ENCODE measurements around the gene TMEM272. TPM values are rescaled to one million over a fixed set of nuclear protein-coding genes. Genes with fewer than 3 reads are reported as not detected.

Gene TMEM272
- total RNA-seq, 4 donors from 2014 or later: not detected

DNA sequence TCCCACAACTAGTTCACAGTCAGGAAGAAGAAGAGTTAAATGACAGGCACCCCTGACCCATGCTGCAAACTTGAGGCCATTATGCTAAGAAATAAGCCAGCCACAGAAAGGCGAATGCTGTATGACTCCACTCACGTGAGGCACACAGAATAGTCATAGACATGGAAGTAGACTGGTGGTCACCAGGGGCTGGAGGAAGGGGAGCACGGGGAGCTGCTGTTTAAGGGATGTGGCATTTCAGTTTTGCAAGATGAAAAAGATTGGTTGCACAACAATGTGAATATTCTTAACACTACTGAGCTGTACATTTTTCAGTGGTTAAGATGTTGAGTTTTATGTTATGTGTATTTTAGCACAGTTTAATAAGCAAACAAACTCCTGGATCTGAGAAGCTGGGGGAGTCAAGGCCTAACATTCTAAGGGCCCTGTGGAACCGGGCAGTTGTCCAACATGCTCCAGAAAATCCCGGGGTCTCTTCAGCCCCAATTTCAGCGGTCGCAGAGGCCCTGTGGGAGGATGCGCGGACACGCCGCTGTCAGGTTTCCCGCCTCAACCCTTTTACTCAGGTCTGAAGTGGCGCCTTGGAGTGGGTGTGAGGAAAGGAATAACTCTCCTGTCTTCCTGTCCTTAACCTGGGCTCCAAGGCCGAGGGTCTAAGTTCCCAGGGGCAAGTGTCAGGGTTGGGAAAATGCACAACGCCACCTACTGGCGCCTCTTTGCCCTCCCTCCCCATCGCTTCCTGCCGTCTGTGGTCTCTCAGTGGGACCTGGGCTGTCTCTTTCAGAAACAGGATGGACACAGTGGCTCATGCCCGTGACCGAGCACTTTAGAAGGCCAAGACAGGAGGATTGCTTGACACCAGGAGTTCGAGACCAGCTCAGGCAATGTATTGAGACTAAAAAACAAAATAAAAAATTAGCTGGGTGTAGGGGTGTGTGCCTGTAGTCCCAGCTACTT, 4.4 kb upstream of the TMEM272 start:
- 61 to 62% methylated on average over 3 to 21 of the region's 21 CpGs for WGBS, 2 donors (ENCODE audit: low coverage in 1 of 2)
- in situ Hi-C loops (cut with MboI; ENCODE audit: low pct_ligation_motif_present in 1 of 4, low pct_unique_long_range_greater_than_20kb in 1 of 4, low sequenced_read_pairs in 3 of 4): no loop called here

DNA sequence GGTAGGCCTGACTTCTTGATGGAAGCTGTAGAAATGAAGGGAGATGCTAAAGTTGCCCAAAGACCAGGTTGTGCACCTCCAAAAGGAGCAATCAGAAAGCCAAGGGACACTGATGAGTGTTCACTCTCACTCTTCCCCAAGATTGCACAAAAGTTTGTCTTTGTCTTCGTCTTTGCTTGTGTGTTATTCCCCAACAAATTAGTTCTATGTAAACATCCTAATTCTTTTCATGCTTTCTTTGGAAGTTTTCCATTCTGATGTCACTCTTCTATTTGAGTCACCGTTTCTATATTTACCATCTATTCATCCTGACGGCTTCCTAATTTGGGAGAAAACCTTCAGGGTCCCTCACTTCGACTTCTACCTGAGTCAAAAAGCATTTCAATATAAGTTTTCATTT, 3.7 kb upstream of the TMEM272 start:
- Histone ChIP-seq H3K36me3 (no peaks in the 10 kb centered on the region), H3K9me3 (no peaks in the 10 kb centered on the region), H3K4me3 (no peak overlapping the region), H3K27ac (no peak overlapping the region), H3K4me1 (peaks cover 0 to 3% (median 0%) of the 10 kb centered on the region in 4 donors), H3K27me3 (no peaks in the 10 kb centered on the region)
- intact Hi-C loops (cut with DNase I; ENCODE audit: low total_unique reads): no loop called here
- DNase-seq: no peak
- whole genome bisulfite sequencing, 2 donors (ENCODE audit: low coverage in 1 of 2): 61 to 67% methylated on average over 4 of the region's 4 CpGs
- in situ Hi-C loops (cut with MboI; ENCODE audit: low pct_ligation_motif_present in 1 of 4, low pct_unique_long_range_greater_than_20kb in 1 of 4, low sequenced_read_pairs in 3 of 4): no loop called here
- TF ChIP-seq, protein P1, sequence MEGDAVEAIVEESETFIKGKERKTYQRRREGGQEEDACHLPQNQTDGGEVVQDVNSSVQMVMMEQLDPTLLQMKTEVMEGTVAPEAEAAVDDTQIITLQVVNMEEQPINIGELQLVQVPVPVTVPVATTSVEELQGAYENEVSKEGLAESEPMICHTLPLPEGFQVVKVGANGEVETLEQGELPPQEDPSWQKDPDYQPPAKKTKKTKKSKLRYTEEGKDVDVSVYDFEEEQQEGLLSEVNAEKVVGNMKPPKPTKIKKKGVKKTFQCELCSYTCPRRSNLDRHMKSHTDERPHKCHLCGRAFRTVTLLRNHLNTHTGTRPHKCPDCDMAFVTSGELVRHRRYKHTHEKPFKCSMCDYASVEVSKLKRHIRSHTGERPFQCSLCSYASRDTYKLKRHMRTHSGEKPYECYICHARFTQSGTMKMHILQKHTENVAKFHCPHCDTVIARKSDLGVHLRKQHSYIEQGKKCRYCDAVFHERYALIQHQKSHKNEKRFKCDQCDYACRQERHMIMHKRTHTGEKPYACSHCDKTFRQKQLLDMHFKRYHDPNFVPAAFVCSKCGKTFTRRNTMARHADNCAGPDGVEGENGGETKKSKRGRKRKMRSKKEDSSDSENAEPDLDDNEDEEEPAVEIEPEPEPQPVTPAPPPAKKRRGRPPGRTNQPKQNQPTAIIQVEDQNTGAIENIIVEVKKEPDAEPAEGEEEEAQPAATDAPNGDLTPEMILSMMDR (IDR thresholded peaks at IDR 0.05): no peak
- TF ChIP-seq POLR2AphosphoS5 (IDR thresholded peaks at IDR 0.05) (no peak), POLR2A (IDR thresholded peaks at IDR 0.05) (no peak), EP300 (IDR thresholded peaks at IDR 0.05; ENCODE audit: low read depth) (no peak)

More for the DNA sequence above, 4.4 kb upstream of the TMEM272 start:
- Histone ChIP-seq H3K4me1 (peaks cover 0 to 3% (median 0%) of the 10 kb centered on the region in 4 donors), H3K36me3 (no peaks in the 10 kb centered on the region), H3K9me3 (no peaks in the 10 kb centered on the region), H3K27me3 (no peaks in the 10 kb centered on the region), H3K27ac (no peak overlapping the region), H3K4me3 (no peak overlapping the region)
- no peak for DNase-seq
- intact Hi-C loops (cut with DNase I; ENCODE audit: low total_unique reads): no loop called here
- TF ChIP-seq EP300 (IDR thresholded peaks at IDR 0.05; ENCODE audit: low read depth): no peak
- TF ChIP-seq, protein P1 (IDR thresholded peaks at IDR 0.05): peak; percentile 16 to 35 (median 24)
- TF ChIP-seq POLR2AphosphoS5 (IDR thresholded peaks at IDR 0.05): no peak
- TF ChIP-seq POLR2A (IDR thresholded peaks at IDR 0.05): no peak

DNA sequence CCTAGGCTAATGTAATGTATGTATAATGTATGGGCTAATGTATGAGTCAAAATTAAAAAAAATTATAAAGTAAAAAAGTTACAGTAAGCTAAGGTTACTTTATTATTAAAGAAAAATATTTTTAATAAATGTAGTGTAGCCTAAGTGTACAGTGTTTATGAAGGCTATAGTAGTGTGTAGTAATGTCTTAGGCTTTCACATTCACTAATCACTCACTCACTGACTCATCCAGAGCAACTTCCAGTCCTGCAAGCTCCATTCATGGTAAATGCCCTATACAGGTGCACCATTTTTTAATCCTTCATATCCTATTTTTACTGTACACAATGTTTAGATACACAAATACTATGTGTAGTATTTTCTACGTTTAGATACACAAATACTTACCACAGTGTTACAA, 1.8 kb upstream of the TMEM272 start:
- Histone ChIP-seq H3K27me3 (no peaks in the 10 kb centered on the region), H3K4me3 (no peak overlapping the region), H3K27ac (no peak overlapping the region), H3K9me3 (no peaks in the 10 kb centered on the region), H3K4me1 (peaks cover 0 to 3% (median 0%) of the 10 kb centered on the region in 4 donors), H3K36me3 (no peaks in the 10 kb centered on the region)
- intact Hi-C loops (cut with DNase I; ENCODE audit: low total_unique reads): no loop called here
- DNase-seq: no peak
- in situ Hi-C loops (cut with MboI; ENCODE audit: low pct_ligation_motif_present in 1 of 4, low pct_unique_long_range_greater_than_20kb in 1 of 4, low sequenced_read_pairs in 3 of 4): no loop called here
- TF ChIP-seq POLR2A (IDR thresholded peaks at IDR 0.05) (no peak), POLR2AphosphoS5 (IDR thresholded peaks at IDR 0.05) (no peak), EP300 (IDR thresholded peaks at IDR 0.05; ENCODE audit: low read depth) (no peak)
- TF ChIP-seq, protein P1 (IDR thresholded peaks at IDR 0.05): no peak
- 57 to 72% methylated on average over 1 of the region's 1 CpG for WGBS, 2 donors (ENCODE audit: low coverage in 1 of 2)

DNA sequence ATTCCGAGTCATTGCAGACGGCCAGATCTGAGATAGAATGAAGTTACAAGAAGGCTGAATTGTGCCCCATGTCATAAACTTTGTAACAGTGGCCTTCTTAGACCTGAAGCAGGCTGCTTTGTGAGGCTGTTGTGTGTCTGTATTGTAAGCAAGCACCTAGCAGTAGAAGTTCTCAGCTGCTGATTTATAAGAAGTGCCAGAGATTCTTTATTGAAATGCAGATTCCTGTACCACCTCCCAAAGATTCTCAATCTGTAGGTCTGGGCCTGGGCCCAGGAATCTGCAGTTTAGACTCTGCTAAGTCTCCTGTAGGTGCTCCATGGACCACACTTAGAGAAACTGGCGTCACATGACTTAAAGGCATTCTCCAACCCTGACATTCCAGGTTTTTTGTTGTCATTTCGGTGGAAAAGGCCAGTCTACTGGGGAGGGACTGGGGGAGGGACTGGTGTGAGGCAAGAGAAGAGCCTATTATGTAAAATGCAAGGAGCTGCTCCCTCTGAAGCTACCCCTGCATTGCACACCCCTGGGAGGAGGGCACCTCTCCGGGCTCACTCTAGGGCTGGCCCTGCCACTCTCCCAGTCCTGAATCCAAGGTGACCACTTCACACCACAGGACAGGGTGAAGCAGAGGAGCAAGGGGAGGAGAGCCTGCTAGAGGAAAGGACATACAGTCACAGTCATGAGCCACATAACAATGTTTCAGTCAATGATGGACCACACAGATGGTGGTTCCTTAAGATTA, 769 bp upstream of the TMEM272 start:
- Histone ChIP-seq H3K27ac (no peak overlapping the region), H3K27me3 (no peaks in the 10 kb centered on the region), H3K4me1 (peaks cover 0 to 3% (median 0%) of the 10 kb centered on the region in 4 donors), H3K36me3 (no peaks in the 10 kb centered on the region), H3K9me3 (no peaks in the 10 kb centered on the region), H3K4me3 (no peak overlapping the region)
- intact Hi-C loops (cut with DNase I; ENCODE audit: low total_unique reads) (no loop called here), in situ Hi-C loops (cut with MboI; ENCODE audit: low pct_ligation_motif_present in 1 of 4, low pct_unique_long_range_greater_than_20kb in 1 of 4, low sequenced_read_pairs in 3 of 4) (no loop called here)
- no peak for TF ChIP-seq POLR2A (IDR thresholded peaks at IDR 0.05)
- no peak for TF ChIP-seq EP300 (IDR thresholded peaks at IDR 0.05; ENCODE audit: low read depth)
- no peak for TF ChIP-seq POLR2AphosphoS5 (IDR thresholded peaks at IDR 0.05)
- TF ChIP-seq, protein P1 (IDR thresholded peaks at IDR 0.05): no peak
- WGBS, 2 donors (ENCODE audit: low coverage in 1 of 2): 39 to 73% methylated on average over 4 to 5 of the region's 5 CpGs
- DNase-seq: no peak

Data from transverse colon (tissue), 4 donors.